ENCODE measurements around the gene SNPH.
"Not testable (repeated sequence)": the region's sequence is repeated elsewhere in the genome, so short reads cannot be mapped to it uniquely, and the experiment has no call there.

The SNPH gene

DNA sequence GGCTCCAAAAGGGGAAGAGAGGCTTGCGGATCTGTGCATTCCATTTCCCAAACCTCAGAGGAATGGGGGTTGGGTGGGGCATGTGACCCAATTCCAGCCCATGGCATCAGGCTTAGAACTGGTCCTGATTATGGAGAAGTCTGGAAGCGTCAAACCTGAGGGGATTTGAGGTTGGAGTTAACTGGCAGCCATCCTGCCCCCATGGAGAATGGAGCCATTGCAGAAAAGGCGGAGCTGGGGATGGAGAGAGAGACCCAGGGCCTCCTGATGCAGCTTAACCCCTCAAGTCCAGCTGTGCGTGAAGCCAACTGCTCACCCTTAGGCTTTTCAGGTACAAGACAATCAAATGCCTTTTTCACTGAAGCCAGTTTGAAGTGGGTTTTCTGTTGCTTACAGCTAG lies 72.7 kb downstream of the SNPH start:
- no peak for DNase-seq (ENCODE audit: low read depth in 2 of 2)

DNA sequence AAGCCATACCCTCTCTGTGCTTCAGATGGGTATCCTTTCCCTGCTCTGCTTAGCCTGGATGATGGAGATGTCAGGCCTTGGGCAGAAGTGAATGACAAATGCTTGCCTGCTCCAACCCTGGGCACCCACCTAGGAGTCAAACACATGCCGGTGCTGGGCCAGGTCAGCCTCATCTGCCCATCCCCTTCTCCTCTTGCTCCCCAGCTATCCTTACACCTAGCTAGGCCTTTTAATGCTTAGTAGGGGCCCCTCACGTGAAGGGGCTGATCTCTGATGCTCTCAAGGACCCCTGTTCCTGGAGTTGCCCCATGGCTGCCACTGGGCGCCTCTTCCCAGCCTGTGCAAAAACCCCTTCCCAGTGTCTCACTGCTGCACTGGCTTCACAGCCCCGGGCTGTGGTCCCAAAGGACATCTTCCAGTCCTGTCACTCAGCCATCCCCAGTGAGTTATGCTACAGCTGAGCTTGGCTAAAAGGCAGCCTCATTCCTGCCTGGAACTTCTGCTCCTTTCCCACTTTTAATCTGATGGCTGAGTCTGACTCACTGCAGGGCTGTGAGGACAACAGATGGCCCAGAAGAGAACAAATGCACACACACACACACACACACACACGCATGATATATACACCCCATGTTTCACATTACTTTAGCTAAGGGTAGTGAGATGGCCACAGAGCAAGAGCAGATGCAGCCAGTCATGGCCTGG lies 75.6 kb downstream of the SNPH start:
- DNase-seq (ENCODE audit: low read depth in 2 of 2): no peak

DNA sequence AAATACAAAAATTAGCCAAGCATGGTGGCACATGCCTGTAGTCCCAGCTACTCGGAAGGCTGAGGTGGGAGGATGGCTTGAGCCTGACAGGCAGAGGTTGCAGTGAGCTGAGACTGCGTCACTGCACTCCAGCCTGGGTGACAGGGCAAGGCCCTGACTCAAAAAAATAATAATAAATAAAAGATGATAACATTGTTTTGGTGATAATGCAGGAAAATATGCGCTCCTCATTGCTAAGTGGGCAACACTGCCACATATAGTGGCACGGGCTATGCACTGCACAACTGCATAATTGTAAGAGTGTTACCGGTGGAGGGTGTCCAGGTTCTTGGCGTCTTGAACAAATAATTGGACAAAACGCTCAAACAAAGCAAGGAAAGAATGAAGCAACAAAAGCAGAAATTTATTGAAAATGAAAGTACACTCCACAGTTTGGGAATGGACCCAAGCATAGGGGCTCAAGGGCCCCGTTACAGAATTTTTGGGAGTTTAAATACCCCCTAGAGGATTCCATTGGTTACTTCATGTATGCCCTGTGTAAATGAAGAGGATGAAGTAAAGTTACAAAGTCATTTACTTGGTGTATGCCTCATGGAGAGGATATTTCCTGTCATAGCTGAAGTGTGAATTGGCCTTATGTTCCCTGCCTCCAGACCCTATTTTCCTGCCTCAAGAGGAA lies 77.5 kb downstream of the SNPH start:
- DNase-seq (ENCODE audit: low read depth in 2 of 2): not testable (repeated sequence)

DNA sequence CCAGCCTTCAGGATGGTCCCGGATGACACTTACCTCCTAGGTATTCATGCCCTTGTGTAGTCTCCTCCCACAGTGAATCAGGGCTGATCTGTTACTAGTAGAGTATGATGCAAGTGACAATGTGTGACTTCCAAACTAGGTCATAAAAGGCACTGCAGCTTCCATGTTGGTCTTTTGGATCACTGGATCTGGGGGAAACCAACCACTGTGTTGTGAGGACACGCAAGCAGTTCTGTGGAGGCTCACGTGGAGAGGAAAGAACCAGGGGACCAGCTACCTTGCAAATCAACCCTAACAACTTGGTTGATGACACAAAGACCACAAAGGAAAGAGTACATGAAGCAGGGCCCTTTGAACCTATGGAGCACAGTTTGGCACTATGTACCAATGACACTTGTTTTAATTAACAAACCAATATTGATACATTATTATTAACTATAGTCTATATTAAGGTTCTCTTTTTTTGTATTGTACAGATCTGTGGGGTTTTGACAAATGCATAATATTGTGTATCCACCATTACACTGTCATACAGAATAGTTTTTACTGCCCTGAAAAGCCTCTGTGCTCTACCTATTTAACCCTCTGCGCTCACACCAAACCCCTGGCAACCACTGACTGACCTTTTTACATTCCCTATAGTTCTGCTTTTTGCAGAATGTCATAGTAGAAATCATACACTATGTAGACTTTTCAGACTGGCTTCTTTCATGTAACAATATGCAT lies 79.1 kb downstream of the SNPH start:
- DNase-seq (ENCODE audit: low read depth in 2 of 2): no peak

DNA sequence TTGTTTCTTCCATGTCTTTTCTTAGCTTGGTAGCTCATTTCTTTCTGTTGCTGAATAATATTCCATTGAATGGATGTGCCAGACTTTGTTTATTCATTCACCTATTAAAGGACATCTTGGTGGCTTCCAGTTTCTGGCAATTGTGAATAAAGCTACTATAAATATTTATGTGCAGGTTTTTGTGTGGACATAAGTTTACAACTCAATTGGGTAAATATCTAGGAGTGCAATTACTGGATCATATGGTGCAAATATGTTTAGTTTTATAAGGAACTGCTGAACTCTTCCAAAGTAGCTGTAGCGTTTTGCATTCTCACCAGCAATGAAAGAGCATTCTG lies 79.6 kb downstream of the SNPH start:
- no peak for DNase-seq (ENCODE audit: low read depth in 2 of 2)

DNA sequence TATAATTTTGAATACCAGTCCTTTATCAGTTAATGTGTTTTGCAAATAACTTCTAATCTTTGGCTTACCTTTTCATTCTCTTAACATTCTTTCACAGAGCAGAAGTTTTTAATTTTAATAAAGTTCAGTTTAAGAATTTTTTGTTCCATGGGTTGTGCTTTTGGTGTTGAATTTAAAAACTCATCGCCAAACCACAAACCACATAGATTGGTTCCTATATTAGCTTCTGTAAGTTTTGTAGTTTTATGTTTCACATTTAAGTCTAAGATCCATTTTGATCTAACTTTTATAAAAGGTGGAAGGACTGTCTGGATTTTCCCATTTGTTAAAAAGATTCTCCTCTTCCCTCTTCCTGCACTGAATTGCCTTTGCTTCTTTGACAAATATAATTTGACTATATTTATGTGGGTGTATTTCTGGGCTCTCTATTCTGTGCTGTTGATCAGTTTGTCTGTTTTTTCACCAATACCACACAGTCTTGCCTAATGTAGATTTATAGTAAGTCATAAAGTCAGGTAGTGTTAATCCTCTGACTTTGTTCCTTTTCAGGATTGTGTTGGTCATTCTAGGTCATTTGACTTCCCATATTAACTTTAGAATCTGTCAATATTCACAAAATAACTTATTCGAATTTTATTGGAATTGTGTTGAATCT lies 80.3 kb downstream of the SNPH start:
- no peak for DNase-seq (ENCODE audit: low read depth in 2 of 2)

DNA sequence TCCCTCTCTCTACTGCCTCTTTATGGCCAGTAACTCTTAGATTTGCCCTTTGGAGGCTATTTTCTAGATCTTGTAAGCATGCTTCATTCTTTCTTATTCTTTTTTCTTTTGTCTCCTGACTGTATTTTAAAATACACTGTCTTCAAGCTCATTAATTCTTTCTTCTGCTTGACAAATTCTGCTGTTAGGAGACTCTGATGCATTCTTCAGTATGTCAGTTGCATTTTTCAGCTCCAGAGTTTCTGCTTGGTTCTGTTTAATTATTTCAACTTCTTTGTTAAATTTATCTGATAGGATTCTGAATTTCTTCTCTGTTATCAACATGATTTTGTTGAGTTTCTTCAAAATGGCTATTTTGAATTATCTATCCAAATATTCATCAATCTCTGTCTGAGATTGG lies 87.9 kb downstream of the SNPH start:
- DNase-seq (ENCODE audit: low read depth in 2 of 2): no peak

DNA sequence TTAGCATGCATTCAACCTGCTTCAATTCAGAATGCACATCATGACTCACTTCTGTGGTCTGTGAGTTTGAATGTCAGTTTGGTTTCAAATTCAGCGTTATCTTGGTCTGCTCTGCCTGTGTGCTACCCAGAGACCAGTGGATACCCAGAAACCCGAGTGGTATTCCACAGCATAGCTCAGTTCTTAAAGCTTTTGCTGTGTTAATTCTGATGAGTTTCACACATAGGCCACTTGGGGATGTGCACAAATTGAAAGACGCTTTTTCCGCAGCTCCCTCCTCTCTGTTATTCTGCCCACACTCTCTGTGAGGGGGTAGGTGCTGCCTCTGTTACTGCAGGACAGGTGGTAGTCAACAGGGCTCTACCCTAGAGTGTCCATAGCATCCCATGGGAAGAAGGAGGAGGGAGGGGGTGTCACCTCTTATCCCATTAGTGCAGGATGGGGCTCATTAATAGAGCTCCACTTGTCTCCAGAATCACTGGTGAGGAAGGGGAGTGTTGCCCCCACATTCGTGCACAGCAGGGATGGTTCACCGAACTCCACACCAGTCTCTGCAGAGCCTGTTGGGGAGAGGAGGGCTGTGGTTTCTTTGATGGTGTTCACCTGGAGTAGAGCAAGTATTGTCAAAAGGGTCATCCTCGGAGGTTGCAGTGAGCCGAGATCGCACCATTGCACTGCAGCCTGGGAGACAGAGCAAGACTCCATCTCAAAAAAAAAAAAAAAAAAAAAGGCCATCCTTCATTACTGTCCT lies 92.0 kb downstream of the SNPH start:
- DNase-seq (ENCODE audit: low read depth in 2 of 2): peak in 1 of 2 donors; percentile 29

All from stimulated activated CD4-positive, alpha-beta T cell treated with anti-CD3 and anti-CD28 coated beads, Interleukin-4, amount 100 ng/mL, for 48 hours (primary cell).